Neural progenitor cell (in vitro differentiated cells): ENCODE data around the gene MYBBP1A.

Experiments
- CTCF ChIP-seq: fragments of 200-600 bp; sonication (generic); IDR thresholded peaks from 2 replicates; pipeline ENCODE4 v1.5.1; 2017; ENCODE audit warnings: antibody characterized with exemption, mild to moderate bottlenecking
- EZH2 ChIP-seq: fragments of 200-600 bp; sonication (generic); IDR thresholded peaks from 2 replicates; pipeline ENCODE4 v1.6.1; 2017; ENCODE audit warnings: antibody characterized with exemption, mild to moderate bottlenecking, moderate library complexity
- EZH2phosphoT487 ChIP-seq: fragments of 200-600 bp; sonication (generic); IDR thresholded peaks from 2 replicates; pipeline ENCODE4 v1.6.1; 2017; ENCODE audit warnings: antibody characterized with exemption

- TF ChIP-seq CTCF = no peak
- no peak for TF ChIP-seq EZH2
- TF ChIP-seq EZH2phosphoT487 = no peak
Measured at GRCh38 chr17:4562015-4562969, 7.1 kb upstream of the MYBBP1A start.
